Activated CD8-positive, alpha-beta memory T cell treated with anti-CD3 and anti-CD28 coated beads, Interleukin-2, amount 50 U/mL, for 48 hours (primary cell): ENCODE results near the gene MYO1B.

Experiments
- DNase-seq: peaks from one replicate; pipeline ENCODE4 v3.0.0-alpha.2; 2020

Gene MYO1B

DNA sequence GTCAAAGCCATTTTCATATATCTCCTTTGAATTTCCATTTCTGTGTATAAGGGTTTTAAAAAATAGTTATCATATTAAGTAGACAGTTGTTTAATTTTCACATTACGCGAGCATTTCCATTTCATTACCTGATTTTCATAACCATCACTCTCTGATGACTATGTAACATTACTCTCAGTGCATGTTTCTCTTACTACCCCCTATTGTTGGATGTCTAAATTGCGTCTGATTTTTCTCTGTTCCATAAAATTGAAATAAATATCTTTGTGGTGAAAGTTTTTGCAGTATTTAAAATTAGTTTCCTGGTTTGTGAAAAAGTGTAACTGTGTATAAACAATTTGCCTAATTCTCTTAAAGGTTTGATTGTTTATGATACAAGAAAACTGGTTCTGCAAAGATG lies 123.8 kb downstream of the MYO1B start:
- no peak for DNase-seq

DNA sequence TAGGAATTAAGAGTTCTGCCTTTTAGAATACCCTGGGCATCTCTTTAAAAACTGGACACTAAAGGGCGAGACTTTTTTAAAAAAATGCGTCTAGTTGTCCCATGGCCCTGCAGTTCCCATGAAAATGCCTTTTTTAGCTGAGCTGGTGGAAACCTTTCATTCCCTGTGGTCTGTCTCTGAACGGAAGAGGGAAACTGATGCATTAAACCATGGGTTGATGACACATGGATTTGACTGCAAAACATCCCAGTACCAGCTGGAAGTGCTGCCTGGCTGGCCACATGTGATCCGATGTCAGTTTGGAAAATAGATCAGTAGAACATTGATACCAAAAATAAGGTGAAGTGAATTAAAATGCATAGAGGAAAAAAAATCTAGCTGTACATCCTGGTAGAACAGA lies 129.2 kb downstream of the MYO1B start:
- no peak for DNase-seq

DNA sequence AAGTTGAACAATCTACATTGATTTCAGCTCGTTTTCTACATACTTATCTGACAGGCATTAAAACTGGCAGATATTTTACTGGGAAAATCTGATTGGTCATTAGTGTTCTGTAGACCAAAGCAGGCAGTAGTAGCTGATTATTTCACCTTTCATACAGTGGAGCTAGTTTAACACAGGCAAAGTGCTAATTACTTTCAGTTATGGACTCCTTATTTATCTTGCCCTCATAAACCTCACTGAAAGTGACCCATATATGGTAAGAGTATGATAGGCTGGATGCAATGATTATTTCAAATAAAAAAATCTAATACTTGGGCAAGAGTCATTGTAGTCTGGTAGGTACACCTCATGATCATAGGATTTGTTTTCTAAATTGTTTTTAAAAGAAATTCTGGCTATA lies 129.7 kb downstream of the MYO1B start:
- DNase-seq = no peak

DNA sequence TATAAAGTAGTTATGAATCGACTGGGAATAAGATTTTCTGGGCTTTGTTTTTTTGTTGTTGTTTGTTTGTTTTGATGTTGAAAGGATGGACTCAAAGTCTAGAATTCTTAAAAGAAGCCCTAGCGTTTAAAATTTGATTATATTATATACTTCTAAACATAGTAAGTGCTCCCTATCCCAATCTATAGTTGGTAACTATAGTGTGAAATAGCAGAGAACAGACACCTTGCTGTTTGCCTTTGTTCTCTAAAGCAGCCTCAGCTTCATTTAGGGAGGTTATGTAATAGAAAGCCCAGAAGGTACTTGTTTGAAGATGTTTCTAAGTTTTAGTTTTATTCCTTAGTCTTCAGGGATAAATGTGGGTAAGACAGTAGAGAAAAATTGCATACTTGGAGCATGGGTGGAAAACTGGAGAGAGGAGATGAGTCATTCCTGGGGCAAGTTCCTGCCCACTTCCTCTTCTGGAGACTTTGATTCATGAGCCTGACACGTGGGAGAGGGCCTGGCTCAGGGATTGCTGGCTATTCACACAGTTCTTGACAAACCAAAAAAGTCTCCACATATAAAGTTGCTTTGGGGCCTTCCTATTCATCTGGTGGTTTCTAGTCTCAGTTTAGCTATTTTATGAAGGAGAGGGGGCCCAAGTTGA lies 131.9 kb downstream of the MYO1B start:
- no peak for DNase-seq

DNA sequence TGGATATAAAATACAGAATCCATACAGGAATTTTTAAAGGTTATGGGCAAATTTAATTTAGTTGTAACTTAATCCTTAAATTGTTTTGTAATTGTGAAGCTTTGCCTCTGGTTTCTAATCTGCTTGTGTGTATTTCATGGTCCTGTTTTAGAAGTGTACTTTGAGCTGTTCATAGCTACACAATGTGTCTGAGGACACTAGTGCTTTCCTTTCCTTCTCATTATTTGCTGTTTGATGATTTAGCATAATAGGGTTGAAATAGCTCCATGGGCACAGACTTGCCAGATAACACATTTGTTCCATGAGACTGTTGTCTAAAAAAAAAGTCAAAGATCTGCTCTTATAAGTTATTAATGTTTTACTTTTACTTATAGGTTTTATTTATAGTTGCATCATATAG lies 134.2 kb downstream of the MYO1B start:
- DNase-seq = no peak

DNA sequence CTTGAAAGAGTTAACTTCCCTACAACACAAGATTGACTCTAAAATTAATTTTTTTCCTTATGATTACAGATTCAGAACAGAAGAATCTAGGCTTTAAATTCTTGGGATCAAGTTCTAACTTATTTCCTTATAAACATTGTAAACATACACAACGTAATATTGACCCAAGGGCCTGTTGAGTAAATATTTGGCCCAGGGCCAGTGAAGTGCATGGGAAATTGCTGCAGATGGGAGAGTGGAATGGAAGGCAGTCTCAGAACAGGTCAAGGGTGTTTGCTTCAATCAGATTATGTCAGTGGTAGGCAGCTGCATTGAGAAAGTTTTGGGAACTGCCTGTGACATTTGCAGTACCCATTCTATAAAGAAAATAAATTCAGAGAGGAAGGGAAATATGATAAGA lies 137.6 kb downstream of the MYO1B start:
- DNase-seq = no peak

DNA sequence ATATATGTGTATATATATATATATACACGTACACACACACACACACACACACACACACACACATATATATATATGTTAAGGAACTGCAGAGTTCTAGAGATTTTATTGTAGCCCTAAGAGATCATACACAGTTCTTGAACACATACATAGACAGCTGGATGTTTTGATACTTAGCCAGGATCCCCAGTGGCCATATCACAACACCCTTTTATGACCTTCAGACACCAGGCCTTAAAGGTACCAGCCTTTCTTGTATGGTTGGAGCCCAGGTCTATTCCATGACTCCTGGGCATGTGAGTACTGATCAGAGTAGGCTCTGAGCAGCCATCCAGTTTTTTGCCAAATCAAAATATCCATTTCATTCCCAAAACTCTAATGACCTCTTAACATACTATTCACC lies 138.3 kb downstream of the MYO1B start:
- DNase-seq = no peak

DNA sequence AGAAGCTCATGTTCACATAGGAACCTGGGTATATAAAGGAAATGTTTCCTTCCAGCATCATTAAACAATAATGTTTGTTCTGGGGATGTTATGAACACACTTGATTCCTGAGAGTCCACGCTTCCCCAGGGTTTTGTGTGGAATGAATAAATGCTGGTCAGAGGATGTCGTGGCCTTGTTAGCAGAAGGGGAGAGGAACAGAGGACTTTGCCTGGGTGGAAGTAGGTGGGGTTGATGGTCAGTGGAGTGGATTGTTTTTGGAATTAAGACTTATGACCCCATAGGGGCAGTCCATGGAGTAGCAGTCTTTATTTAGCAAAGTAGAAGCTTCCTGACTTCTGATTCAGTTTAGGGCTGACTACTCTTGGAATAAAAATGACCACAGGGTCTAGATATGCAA lies 139.6 kb downstream of the MYO1B start:
- DNase-seq = no peak

DNA sequence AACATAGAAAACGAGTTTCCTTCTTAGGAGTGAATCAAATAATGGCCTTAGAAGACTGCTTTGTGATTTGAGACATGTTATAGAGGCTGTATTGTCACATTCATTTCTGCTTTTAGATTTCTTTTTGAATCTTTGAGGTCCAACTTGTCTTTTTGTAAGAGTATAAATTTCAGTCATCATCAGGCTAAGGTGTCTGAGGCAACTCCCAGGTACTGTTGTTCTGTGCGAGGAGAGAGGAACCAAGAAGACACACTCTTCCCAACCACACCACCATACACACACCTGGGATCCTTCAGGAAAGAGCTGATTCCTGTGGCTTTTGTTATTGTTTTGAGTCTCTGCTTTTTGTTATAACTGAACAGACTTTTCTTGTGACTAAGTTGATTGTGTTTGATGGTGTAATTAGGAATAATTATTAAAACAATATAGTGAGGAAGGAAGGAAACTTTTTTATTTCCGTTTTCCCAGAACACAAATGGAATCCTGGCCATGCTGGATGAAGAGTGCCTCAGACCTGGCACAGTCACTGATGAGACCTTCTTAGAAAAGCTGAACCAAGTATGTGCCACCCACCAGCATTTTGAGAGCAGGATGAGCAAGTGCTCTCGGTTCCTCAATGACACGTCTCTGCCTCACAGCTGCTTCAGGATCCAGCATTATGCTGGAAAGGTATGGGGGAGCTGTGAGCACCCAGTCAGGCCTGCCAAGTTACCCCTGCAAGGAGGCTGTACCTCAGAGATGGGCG lies 140.4 kb downstream of the MYO1B start:
- DNase-seq = no peak

DNA sequence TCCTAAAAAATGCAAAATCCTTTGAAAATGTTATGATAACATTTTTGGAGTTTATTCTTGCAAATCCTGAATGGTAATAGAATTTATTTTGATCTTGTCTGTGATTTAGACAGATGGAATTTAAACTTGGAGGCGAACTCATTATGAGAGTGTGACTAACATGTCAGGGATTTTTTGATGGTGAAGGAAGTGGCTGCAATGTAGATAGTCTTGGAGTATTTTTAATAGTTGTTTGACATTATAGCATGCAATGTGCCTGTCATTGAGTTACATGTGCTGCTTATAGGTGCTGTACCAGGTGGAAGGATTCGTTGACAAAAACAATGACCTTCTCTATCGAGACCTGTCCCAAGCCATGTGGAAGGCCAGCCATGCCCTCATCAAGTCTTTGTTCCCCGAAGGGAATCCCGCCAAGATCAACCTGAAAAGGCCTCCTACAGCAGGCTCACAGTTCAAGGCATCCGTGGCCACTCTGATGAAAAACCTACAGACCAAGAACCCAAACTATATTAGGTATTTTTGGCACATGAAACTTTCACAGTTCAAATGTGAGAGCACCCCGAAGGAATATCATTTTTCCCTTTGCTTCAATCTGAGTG lies 141.8 kb downstream of the MYO1B start:
- DNase-seq = no peak

DNA sequence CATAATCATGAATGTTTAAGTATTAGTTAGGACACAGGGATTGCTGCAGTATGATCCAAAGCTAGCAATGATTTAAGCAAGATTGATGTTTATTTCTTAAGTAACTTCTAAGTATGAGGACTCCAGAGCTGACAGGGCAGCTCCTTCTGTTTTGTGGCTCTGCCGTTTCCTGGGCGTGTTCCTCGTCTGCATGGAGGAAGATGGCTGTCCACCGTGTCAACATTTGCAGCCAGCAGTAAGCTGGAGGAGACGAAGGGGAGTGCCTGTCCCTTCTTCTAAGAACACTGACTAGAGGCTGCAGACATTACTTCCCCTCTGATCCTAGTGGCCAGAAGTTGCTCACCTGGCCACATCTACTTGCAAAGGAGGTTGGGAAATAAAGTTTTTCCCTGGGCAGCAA lies 144.1 kb downstream of the MYO1B start:
- no peak for DNase-seq

DNA sequence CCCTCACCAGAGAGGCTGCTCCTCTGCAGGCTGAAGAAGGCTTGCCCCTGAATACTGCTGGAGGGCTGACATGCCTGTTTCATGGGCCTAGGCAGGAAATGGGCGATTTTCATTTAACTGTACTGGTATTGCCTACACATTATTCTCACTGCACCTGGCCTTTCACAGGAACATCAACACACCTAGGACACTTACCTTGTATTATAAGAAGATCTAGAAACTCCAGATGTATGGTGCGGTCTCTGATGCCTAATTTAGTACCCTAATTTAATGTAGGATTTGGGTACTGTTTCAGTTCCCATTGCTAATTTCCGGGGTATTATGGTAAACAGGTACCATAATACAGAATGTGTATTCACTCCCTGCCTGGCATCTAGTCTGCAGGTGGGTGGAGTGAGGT lies 146.0 kb downstream of the MYO1B start:
- DNase-seq = no peak

DNA sequence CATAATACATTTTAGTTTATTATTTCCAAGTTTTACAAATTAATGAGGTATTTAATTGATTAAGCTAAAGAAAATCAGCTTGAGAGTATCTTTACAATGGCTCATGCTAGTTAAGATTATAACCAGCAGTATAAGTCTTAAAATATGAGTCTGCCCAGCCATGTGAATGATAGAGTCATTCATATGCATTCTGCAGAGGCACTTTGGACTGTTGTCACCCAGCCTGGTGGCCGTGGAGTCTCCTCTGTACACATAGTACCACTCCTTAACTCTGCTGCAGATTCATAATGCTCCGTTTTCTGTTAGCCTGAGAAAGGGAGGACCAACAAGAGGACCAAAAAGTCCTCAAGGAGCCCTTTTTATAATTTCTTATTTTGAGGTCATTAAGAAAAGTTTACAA lies 148.8 kb downstream of the MYO1B start:
- DNase-seq = no peak

DNA sequence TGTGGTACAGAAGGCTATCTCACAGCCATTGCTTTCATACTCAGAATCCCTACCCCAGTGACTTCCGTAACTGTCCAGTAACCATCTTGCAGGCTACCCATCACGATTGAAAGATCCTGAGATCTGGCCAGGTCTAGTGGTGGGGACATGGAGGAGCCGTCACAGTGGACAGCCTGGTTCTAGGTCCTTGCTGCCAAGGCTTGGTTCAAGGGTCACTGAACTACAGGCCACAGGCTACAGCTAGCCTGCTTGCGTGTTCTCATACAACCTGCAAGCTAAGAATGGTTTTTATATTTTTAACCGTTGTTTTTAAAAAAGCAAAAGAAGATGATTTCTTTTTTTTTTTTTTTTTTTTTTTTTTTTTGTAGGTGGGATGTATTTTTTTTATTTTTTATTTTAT lies 151.6 kb downstream of the MYO1B start:
- DNase-seq = no peak

DNA sequence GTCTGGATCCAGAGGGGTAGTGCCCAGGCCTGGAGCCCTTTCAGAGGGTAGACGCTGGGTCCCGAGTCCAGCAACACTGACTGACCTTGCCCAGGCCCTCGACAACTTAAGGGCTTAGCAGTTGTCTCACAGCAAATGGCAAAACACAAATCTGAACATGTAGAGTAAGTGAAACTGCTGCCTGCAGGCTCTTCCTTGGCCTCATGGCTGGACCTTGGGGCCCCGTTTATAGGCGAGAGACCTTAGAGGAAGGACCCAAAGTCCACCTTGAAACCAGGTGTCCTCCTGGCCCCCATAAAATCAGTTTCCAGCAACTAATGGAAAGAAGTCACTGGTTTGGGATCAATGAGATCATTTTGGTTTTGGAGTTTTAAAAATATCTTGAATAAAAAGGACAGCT lies 154.4 kb downstream of the MYO1B start:
- DNase-seq = no peak

DNA sequence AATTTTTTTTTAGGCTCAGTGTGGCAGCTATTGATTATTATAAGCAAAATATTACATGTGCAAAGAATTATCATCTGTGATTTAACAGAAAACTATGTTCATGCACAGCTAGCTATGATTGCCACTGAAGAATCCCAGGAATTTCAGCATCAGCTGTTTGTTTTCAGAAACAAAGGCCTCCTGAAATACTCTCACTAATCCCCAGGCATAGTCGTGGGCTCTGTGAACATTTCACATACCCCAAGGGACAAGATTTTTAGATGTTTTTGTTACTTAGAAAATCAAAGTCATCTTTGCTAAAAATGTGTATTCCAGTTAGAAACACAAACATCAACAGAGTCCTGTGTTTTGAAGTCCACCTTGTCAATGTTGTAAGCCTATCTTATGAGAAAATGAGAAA lies 156.1 kb downstream of the MYO1B start:
- no peak for DNase-seq

DNA sequence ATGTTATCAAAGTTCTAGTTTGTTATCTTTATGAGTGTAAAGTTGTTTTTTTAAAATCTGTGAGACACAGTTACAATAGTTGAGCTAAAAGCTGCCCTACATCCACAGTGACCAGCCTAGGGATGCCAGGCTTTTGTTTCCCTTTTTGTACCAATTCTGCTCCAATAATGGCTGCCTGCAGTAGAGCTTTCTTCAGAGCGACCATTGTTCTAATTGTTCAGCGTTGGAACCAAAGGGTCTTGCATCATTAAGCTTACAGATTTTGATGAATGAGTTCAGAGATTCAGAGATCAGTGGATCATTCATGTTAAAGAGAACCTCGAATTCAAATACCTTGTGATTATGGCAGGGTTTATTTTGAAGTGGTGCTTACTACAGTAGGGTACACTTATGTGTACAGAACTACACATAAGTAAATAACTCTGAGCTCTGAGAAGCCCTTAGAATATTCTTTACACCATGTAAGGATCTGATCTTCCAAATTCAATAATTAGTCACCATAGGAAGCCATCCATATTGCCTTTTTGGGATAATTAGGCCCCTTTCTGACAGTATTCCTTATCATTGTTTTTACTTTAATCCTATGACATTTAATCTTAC lies 157.9 kb downstream of the MYO1B start:
- DNase-seq = no peak

DNA sequence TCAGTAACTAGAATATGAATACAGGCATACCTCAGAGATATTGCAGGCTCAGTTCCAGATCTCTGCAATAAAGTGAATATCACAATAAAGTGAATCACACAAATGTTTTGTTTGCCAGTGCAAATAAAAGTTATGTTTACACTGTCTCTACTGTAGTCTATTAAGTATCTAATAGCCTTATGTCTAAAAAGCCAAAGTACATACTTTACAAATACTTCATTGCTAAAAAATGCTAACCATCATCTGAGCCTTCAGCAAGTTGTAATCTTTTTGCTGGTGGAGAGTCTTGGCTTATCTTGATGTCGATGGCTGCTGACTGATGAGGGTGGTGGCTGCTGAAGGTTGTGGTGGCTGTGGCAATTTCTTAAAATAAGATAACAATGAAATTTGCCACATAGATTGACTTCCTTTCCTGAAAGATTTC lies 159.4 kb downstream of the MYO1B start:
- DNase-seq = no peak

DNA sequence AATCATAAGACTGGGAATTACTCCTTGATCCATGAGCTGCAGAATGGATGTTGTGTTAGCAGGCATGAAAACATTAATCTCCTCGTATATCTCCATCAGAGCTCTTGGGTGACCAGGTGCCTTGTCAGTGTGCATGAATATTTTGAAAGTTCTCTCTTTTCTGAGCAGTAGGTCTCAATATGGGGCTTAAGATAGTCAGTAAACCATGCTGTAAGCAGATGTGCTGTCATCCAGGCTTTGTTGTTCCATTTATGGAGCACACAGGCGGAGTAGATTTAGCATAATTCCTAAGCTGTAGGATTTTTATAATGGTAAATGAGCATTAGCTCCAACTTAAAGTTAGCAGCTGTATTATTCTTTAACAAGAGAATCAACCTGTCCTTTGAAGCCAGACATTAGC lies 160.3 kb downstream of the MYO1B start:
- DNase-seq = no peak

DNA sequence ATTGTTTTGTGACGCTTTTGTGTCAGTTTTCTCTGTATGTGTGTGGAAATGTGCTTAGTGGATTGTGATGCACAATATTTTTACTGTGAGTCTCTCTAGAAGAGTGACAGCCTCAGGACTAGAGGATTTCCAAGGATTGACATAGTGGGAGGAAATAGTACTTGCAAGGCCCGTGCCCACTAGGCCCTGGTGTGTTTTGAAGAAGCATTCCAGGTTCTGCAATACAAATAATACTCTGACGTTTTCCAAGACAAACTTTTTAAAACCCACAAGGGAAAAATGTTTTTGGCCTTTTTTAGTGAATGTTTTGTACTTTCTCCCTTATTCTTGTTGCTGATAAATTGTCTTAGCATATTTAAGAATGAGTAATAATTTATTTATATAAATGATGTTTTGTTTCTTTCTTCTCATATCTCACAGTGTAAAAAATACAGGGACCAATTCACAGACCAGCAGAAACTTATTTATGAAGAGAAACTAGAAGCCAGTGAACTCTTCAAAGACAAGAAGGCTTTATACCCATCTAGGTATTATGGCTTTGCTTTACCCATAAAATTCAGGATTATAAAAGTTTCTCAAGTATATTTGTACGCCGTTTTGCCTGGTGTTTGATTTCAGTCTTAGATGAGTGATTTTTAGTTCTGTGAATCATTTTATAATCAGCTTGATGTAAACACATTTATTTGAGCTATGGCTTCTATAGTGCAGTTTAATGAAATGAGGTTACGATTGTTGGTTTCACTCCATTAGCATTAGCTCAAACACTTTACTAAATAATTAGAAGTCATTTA lies 165.6 kb downstream of the MYO1B start:
- DNase-seq = no peak

DNA sequence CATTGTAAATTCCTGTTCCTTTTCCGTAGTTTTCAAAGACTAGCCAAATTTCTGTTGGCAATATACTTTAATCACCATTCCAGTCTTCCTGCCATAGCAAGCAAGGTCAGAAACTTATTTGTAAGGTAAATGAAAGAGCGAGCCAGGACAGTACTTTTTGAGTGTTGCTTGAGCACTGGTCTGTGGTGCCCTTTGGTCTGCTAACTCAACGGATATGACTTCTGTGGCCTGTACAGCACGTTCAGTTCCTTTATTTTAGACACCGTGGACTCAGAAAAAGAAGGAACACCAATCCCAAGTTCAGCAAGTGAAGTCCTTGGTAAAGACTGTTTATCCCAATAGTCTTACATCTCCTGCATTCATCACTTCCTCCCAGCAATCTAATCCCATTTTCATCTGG lies 166.3 kb downstream of the MYO1B start:
- DNase-seq = no peak

DNA sequence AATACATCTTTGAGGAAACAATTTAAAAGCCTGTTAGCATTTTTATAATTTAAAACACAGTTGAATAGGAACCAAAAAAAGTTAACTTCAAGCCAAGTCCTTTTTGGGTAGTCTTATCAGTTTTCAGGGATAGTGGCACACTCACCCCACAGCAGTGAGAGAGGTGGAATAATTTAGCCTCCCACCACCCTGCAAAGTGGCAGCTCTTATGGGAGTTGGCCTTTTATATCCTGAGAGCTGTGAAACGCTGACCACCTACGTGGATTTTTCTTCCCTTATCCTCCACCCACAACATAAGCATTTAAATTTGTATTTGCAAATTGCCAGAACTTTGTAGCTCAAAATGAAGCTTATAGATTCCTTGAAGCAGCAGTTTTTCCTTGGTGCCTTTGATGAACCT lies 167.1 kb downstream of the MYO1B start:
- no peak for DNase-seq

DNA sequence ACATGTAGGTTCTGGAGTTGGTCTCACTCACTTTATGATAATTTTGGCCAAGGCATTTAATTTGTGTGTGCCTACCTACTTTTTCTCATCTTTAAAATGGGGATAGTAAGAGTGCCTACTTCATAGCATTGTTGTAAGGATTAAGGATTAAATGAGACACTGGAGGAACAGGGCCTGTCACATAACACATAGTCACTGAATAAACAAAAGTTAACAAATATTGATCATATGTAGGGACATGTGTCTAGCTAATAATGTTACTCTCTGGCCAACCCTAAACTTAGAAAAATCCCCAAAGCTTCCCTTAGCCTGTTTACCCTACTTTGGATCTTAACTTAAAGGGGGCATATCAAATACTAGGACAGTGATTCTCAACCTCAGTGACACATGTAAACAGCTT lies 169.9 kb downstream of the MYO1B start:
- no peak for DNase-seq
